Endothelial cell of umbilical vein (primary cell): ENCODE results near the gene ADCY3. TPM values are rescaled to one million over a fixed set of nuclear protein-coding genes. Genes with fewer than 3 reads are reported as not detected.

Experiments
- BruUV-seq: library from RNA; stranded (reverse); fragments of 400-500 nt; replicated peaks from 2 replicates; lab custom pipeline; 2021; lab: Mats Ljungman, UMichigan
- CTCF ChIA-PET: fragments of 300-600, 350-600 bp; sonication (Branson Sonifier 250); formaldehyde crosslinking; loops from one replicate; lab custom pipeline; 2021; ENCODE audit warnings: antibody characterized with exemption, inconsistent platforms; lab: Charles Lee
- POLR2A ChIA-PET: fragments of 300-600, 350-600 bp; sonication (Branson Sonifier 250); formaldehyde crosslinking; loops from one replicate; lab custom pipeline; 2021; ENCODE audit warnings: antibody characterized with exemption, inconsistent platforms; lab: Charles Lee
- DNase-seq: peaks from one replicate; pipeline ENCODE4 v3.0.0-alpha.2; 2011; ENCODE audit warnings: low read depth, low spot score
- FAIRE-seq: peaks from 2 replicates; lab custom pipeline; 2011; peaks lifted over from hg19 to GRCh38; lab: Jason Lieb, UNC
- H2AFZ ChIP-seq: 2 replicates; pipeline ENCODE4 v1.6.0; 2012; ENCODE audit warnings: low read depth, low read length, control low read depth, inconsistent platforms
- H3K27ac ChIP-seq: 2 replicates; pipeline ENCODE4 v1.5.1; 2011; ENCODE audit warnings: low read depth, mild to moderate bottlenecking, control low read depth, low read length, moderate library complexity; ENCODE audit not compliant: insufficient read depth
- H3K27me3 ChIP-seq, 2 experiments: 2 replicates each; pipeline versions ENCODE4 v1.6.0 to v1.6.1; 2011; ENCODE audit warnings: low read length in 2 of 2, mixed read lengths in 1 of 2; ENCODE audit not compliant: control insufficient read depth in 2 of 2, insufficient read depth in 2 of 2
- H3K36me3 ChIP-seq, 2 experiments: 2 replicates in 1 of 2; 3 replicates in 1 of 2; pipeline ENCODE4 v1.5.1; 2011; ENCODE audit warnings: low read length in 2 of 2, mild to moderate bottlenecking in 1 of 2, moderate library complexity in 1 of 2; ENCODE audit not compliant: control insufficient read depth in 2 of 2, insufficient read depth in 2 of 2; ENCODE audit errors: extremely low read depth in 1 of 2
- H3K4me1 ChIP-seq: 3 replicates; pipeline ENCODE4 v1.5.1; 2011; ENCODE audit warnings: mild to moderate bottlenecking, low read length; ENCODE audit not compliant: control insufficient read depth, insufficient read depth; ENCODE audit errors: extremely low read depth
- H3K4me2 ChIP-seq: 2 replicates; pipeline ENCODE4 v1.6.1; 2011; ENCODE audit warnings: low read length, control low read depth, mixed read lengths; ENCODE audit not compliant: insufficient read depth
- H3K4me3 ChIP-seq, 3 experiments: fragments of 200-600 bp in 1 of 3; sonication (generic), shearing (Covaris generic) in 1 of 3; replicated peaks in 1 of 3; 2 replicates each; pipeline ENCODE4 v1.5.1; 2011 to 2016; ENCODE audit warnings: control low read depth in 3 of 3, low read length in 3 of 3, mild to moderate bottlenecking in 2 of 3, inconsistent platforms in 1 of 3, low read depth in 1 of 3, moderate library complexity in 1 of 3; ENCODE audit not compliant: insufficient read depth in 1 of 3
- H3K79me2 ChIP-seq: 2 replicates; pipeline ENCODE4 v1.6.0; 2012; ENCODE audit warnings: low read length, inconsistent platforms; ENCODE audit not compliant: control insufficient read depth, insufficient read depth
- H3K9ac ChIP-seq: replicated peaks from 2 replicates; pipeline ENCODE3; 2011; ENCODE audit warnings: low read length, control low read depth; ENCODE audit not compliant: insufficient read depth; ENCODE audit errors: extremely low read depth
- H3K9me1 ChIP-seq: replicated peaks from 3 replicates; pipeline ENCODE4 v1.6.0; 2011; ENCODE audit warnings: mild to moderate bottlenecking, low read length; ENCODE audit not compliant: control insufficient read depth, insufficient read depth; ENCODE audit errors: extremely low read depth
- H3K9me3 ChIP-seq: replicated peaks from 2 replicates; pipeline ENCODE4 v1.5.1; 2012; ENCODE audit warnings: low read length, inconsistent platforms; ENCODE audit not compliant: control insufficient read depth, insufficient read depth
- H4K20me1 ChIP-seq: replicated peaks from 2 replicates; pipeline ENCODE3; 2011; ENCODE audit warnings: mild to moderate bottlenecking, low read length; ENCODE audit not compliant: control insufficient read depth, insufficient read depth; ENCODE audit errors: extremely low read depth
- EZH2 ChIP-seq: IDR thresholded peaks from 2 replicates; pipeline ENCODE4 v1.6.1; 2012; ENCODE audit warnings: borderline replicate concordance, low read depth, mild to moderate bottlenecking, moderate library complexity, low read length, inconsistent platforms; ENCODE audit not compliant: severe bottlenecking
- FOS ChIP-seq: IDR thresholded peaks from 2 replicates; pipeline ENCODE4 v1.6.1; 2011; ENCODE audit warnings: mild to moderate bottlenecking, low read length, moderate library complexity, borderline replicate concordance; ENCODE audit not compliant: insufficient read depth
- GATA2 ChIP-seq: IDR thresholded peaks from 2 replicates; pipeline ENCODE4 v1.7.0; 2011; ENCODE audit warnings: low read depth, mild to moderate bottlenecking, moderate library complexity, mixed read lengths, low read length; ENCODE audit not compliant: insufficient read length, insufficient read depth
- JUN ChIP-seq: IDR thresholded peaks from 2 replicates; pipeline ENCODE4 v1.6.1; 2011; ENCODE audit warnings: borderline replicate concordance, low read depth; ENCODE audit not compliant: insufficient read length, insufficient read depth
- MYC ChIP-seq: IDR thresholded peaks from one replicate; pipeline ENCODE4 v1.6.1; 2011; ENCODE audit warnings: mild to moderate bottlenecking, low read depth, low read length
- POLR2A ChIP-seq: IDR thresholded peaks from 2 replicates; pipeline ENCODE4 v1.6.1; 2012; ENCODE audit warnings: low read depth, mild to moderate bottlenecking, control low read depth, low read length
- POLR2AphosphoS5 ChIP-seq: IDR thresholded peaks from 2 replicates; pipeline ENCODE4 v1.6.1; 2012; ENCODE audit warnings: low read depth, mild to moderate bottlenecking, control low read depth, low read length, moderate library complexity; ENCODE audit not compliant: insufficient read depth
- dilution Hi-C: fragments of 300-500 bp; cut with MboI; formaldehyde crosslinking; loops from one replicate; pipeline ENCODE4 v1.15.0; 2019; ENCODE audit warnings: low sequenced_read_pairs; ENCODE audit not compliant: extremely low pct_ligation_motif_present
- intact Hi-C: fragments of 100-400 bp; cut with micrococcal nuclease; formaldehyde crosslinking; loops from one replicate; pipeline ENCODE4 v1.10.0; 2022
- polyA plus RNA-seq, 4 experiments: library from polyadenylated mRNA; depleted of rRNA in 3 of 4; stranded (reverse) in 3 of 4; unstranded in 1 of 4; fragments of >200 nt; gene quantifications; 2 replicates each; pipeline versions ENCODE4 v1.2.1 to v1.2.3, GENCODE V29; 2011 to 2012; ENCODE audit warnings: missing spikeins in 1 of 4
- total RNA-seq: library from RNA; stranded (reverse); gene quantifications from 2 replicates; pipeline ENCODE4 v1.2.3, GENCODE V29; 2021
- TF ChIP-seq, protein P1 (sequence below), 2 donors: IDR thresholded peaks; 1 replicate in 1 of 2; 2 replicates in 1 of 2; pipeline ENCODE4 v1.5.1; 2011; ENCODE audit warnings: low read length in 2 of 2, mild to moderate bottlenecking in 2 of 2, moderate library complexity in 2 of 2, control low read depth in 1 of 2, inconsistent platforms in 1 of 2, low read depth in 1 of 2; ENCODE audit not compliant: insufficient read depth in 1 of 2; ENCODE audit errors: extremely low read depth in 1 of 2
- TF ChIP-seq, protein P2 (sequence below): IDR thresholded peaks from 2 replicates; pipeline ENCODE4 v1.6.1; 2011; ENCODE audit not compliant: insufficient read depth, insufficient read length

Gene ADCY3
- total and polyA plus RNA-seq, 2 donors (not counting 3 experiments of a cell fraction or from before 2014, with no cell fraction given), result 54.0 to 61.3 TPM

GRCh38 chr2:24845691-24846090, 74.3 kb downstream of the ADCY3 start:
- Histone ChIP-seq H4K20me1 (no peaks in the 10 kb centered on the region), H2AFZ (no peak overlapping the region), H3K9me3 (no peaks in the 10 kb centered on the region), H3K4me2 (no peak overlapping the region), H3K79me2 (no peaks in the 10 kb centered on the region), H3K27ac (no peak overlapping the region), H3K27me3 (no peaks in the 10 kb centered on the region), H3K4me3 (no peak overlapping the region), H3K36me3 (no peaks in the 10 kb centered on the region), H3K9me1 (no peaks in the 10 kb centered on the region), H3K4me1 (no peaks in the 10 kb centered on the region), H3K9ac (no peak overlapping the region)
- dilution Hi-C loops (no loop called here), intact Hi-C loops (no loop called here)
- FAIRE-seq (no peak), DNase-seq (no peak)
- TF ChIP-seq JUN (no peak), MYC (no peak), POLR2A (no peak), GATA2 (no peak), POLR2AphosphoS5 (no peak), FOS (no peak), EZH2 (no peak)
- TF ChIP-seq, protein P1, sequence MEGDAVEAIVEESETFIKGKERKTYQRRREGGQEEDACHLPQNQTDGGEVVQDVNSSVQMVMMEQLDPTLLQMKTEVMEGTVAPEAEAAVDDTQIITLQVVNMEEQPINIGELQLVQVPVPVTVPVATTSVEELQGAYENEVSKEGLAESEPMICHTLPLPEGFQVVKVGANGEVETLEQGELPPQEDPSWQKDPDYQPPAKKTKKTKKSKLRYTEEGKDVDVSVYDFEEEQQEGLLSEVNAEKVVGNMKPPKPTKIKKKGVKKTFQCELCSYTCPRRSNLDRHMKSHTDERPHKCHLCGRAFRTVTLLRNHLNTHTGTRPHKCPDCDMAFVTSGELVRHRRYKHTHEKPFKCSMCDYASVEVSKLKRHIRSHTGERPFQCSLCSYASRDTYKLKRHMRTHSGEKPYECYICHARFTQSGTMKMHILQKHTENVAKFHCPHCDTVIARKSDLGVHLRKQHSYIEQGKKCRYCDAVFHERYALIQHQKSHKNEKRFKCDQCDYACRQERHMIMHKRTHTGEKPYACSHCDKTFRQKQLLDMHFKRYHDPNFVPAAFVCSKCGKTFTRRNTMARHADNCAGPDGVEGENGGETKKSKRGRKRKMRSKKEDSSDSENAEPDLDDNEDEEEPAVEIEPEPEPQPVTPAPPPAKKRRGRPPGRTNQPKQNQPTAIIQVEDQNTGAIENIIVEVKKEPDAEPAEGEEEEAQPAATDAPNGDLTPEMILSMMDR (IDR thresholded peaks at IDR 0.05; ENCODE audit: extremely low read depth in 1 of 2, insufficient read depth in 1 of 2, low read depth in 1 of 2, low read length in 2 of 2), result no peak
- TF ChIP-seq, protein P2, sequence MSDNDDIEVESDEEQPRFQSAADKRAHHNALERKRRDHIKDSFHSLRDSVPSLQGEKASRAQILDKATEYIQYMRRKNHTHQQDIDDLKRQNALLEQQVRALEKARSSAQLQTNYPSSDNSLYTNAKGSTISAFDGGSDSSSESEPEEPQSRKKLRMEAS, result no peak
- no TSS peak for BruUV-seq
- ChIA-PET POLR2A (no interaction called here), CTCF (no interaction called here)
